Trophoblast cell (in vitro differentiated cells and primary cell): Measurements from ENCODE around the gene IL36G.

ENCODE experiments used
- DNase-seq, 2 donors: peaks; one replicate each; pipeline ENCODE4 v3.0.0-alpha.2; 2016
- H2AFZ ChIP-seq: 2 replicates; pipeline ENCODE4 v1.6.1; 2013; ENCODE audit warnings: low read length, moderate library complexity, mild to moderate bottlenecking; ENCODE audit not compliant: insufficient read depth, poor library complexity
- H2AK5ac ChIP-seq: 2 replicates; pipeline ENCODE4 v1.6.1; 2013; ENCODE audit warnings: mild to moderate bottlenecking, low read length
- H2BK120ac ChIP-seq: 2 replicates; pipeline ENCODE4 v1.6.1; 2013; ENCODE audit warnings: low read length, mild to moderate bottlenecking, moderate library complexity; ENCODE audit not compliant: insufficient read depth, poor library complexity
- H2BK12ac ChIP-seq: 2 replicates; pipeline ENCODE4 v1.6.1; 2013; ENCODE audit warnings: mild to moderate bottlenecking, low read length, moderate library complexity
- H2BK5ac ChIP-seq: 2 replicates; pipeline ENCODE4 v1.6.1; 2013; ENCODE audit warnings: low read length, low read depth, moderate library complexity, mild to moderate bottlenecking; ENCODE audit not compliant: poor library complexity
- H3K14ac ChIP-seq: 2 replicates; pipeline ENCODE4 v1.6.1; 2013; ENCODE audit warnings: mild to moderate bottlenecking, low read length
- H3K18ac ChIP-seq: 2 replicates; pipeline ENCODE4 v1.6.1; 2013; ENCODE audit warnings: mild to moderate bottlenecking, low read length
- H3K23ac ChIP-seq: 2 replicates; pipeline ENCODE4 v1.6.1; 2013; ENCODE audit warnings: low read length
- H3K27ac ChIP-seq: 2 replicates; pipeline ENCODE4 v1.5.1; 2013; ENCODE audit warnings: low read depth, mild to moderate bottlenecking, inconsistent platforms, low read length, moderate library complexity
- H3K27me3 ChIP-seq: 2 replicates; pipeline ENCODE4 v1.6.1; 2013; ENCODE audit warnings: inconsistent platforms, mild to moderate bottlenecking, low read length, moderate library complexity; ENCODE audit not compliant: insufficient read depth
- H3K36me3 ChIP-seq, 2 experiments: 1 replicate in 1 of 2; 2 replicates in 1 of 2; pipeline ENCODE4 v1.6.1; 2013; ENCODE audit warnings: low read length in 2 of 2, mild to moderate bottlenecking in 2 of 2, moderate library complexity in 1 of 2; ENCODE audit not compliant: insufficient read depth in 2 of 2, control insufficient read depth in 1 of 2
- H3K4ac ChIP-seq: 2 replicates; pipeline ENCODE4 v1.6.1; 2013; ENCODE audit warnings: low read depth, mild to moderate bottlenecking, low read length, moderate library complexity
- H3K4me1 ChIP-seq, 2 experiments: 1 replicate in 1 of 2; 2 replicates in 1 of 2; pipeline ENCODE4 v1.6.1; 2013; ENCODE audit warnings: low read length in 2 of 2, mild to moderate bottlenecking in 2 of 2, moderate library complexity in 1 of 2; ENCODE audit not compliant: insufficient read depth in 2 of 2, control insufficient read depth in 1 of 2
- H3K4me2 ChIP-seq: 2 replicates; pipeline ENCODE4 v1.6.1; 2013; ENCODE audit warnings: inconsistent platforms, mild to moderate bottlenecking, low read length, moderate library complexity
- H3K4me3 ChIP-seq: 2 replicates; pipeline ENCODE4 v1.5.1; 2013; ENCODE audit warnings: mild to moderate bottlenecking, low read depth, low read length, inconsistent platforms
- H3K79me1 ChIP-seq: one replicate; pipeline ENCODE4 v1.6.1; 2013; ENCODE audit warnings: low read length
- H3K79me2 ChIP-seq: 2 replicates; pipeline ENCODE4 v1.6.1; 2013; ENCODE audit warnings: low read length, mild to moderate bottlenecking; ENCODE audit not compliant: control insufficient read depth, insufficient read depth, poor library complexity
- H3K9ac ChIP-seq: 2 replicates; pipeline ENCODE4 v1.6.1; 2013; ENCODE audit warnings: mild to moderate bottlenecking, low read length
- H3K9me3 ChIP-seq: 2 replicates; pipeline ENCODE4 v1.6.1; 2013; ENCODE audit warnings: low read depth, mild to moderate bottlenecking, control low read depth, inconsistent platforms, low read length; ENCODE audit not compliant: insufficient read depth
- H4K12ac ChIP-seq: 2 replicates; pipeline ENCODE4 v1.6.1; 2013; ENCODE audit warnings: low read depth, mild to moderate bottlenecking, low read length, moderate library complexity
- H4K8ac ChIP-seq: 2 replicates; pipeline ENCODE4 v1.6.1; 2013; ENCODE audit warnings: low read depth, mild to moderate bottlenecking, low read length, moderate library complexity
- H4K91ac ChIP-seq: one replicate; pipeline ENCODE4 v1.6.1; 2013; ENCODE audit warnings: low read depth, mild to moderate bottlenecking, low read length, moderate library complexity
- WGBS: extraction: QIAGEN DNeasy Blood & Tissue Kit; methylation state at CpG from one replicate; pipeline ENCODE4 v1.1.7; 2013; ENCODE audit warnings: missing lambda C conversion rate; ENCODE audit not compliant: insufficient read length, insufficient coverage; ENCODE audit errors: extremely low coverage; 5-methylcytosine and 5-hydroxymethylcytosine counted together

IL36G gene

GRCh38 chr2:112949456-112949855 lies 28.4 kb upstream of the IL36G start:
- H2AFZ ChIP-seq, result no peak overlapping the region
- H2BK12ac ChIP-seq, result no peak overlapping the region
- H2BK120ac ChIP-seq, result no peak overlapping the region
- H4K8ac ChIP-seq, result no peak overlapping the region
- H3K23ac ChIP-seq, result no peak overlapping the region
- H2BK5ac ChIP-seq, result no peak overlapping the region
- peaks cover 2% of the 10 kb centered on the region for H3K27me3 ChIP-seq
- H2AK5ac ChIP-seq, result no peak overlapping the region
- no peaks in the 10 kb centered on the region for H3K79me1 ChIP-seq
- H3K4ac ChIP-seq, result no peak overlapping the region
- H3K4me2 ChIP-seq, result no peak overlapping the region
- no peak overlapping the region for H3K4me3 ChIP-seq
- no peak overlapping the region for H3K27ac ChIP-seq
- H3K18ac ChIP-seq, result no peak overlapping the region
- peaks cover 4% of the 10 kb centered on the region for H3K9me3 ChIP-seq
- H3K9ac ChIP-seq, result no peak overlapping the region
- peaks cover 7% of the 10 kb centered on the region in 2 experiments for H3K4me1 ChIP-seq
- no peak overlapping the region for H4K91ac ChIP-seq
- DNase-seq, result no peak
- no peak overlapping the region for H3K14ac ChIP-seq
- no peaks in the 10 kb centered on the region for H3K36me3 ChIP-seq
- no peaks in the 10 kb centered on the region for H3K79me2 ChIP-seq
- H4K12ac ChIP-seq, result no peak overlapping the region
- no CpG with 5 or more reads among the region's 8 CpGs for WGBS

GRCh38 chr2:112954364-112954763 lies 23.4 kb upstream of the IL36G start:
- no peak overlapping the region for H2BK120ac ChIP-seq
- H3K79me2 ChIP-seq, result no peaks in the 10 kb centered on the region
- H3K4me1 ChIP-seq, result no peaks in the 10 kb centered on the region
- H3K9me3 ChIP-seq, result no peaks in the 10 kb centered on the region
- H4K8ac ChIP-seq, result no peak overlapping the region
- no peak overlapping the region for H4K91ac ChIP-seq
- no peak overlapping the region for H2AFZ ChIP-seq
- no peak overlapping the region for H4K12ac ChIP-seq
- peak in 1 of 2 donors; percentile 44 for DNase-seq
- no peak overlapping the region for H2BK12ac ChIP-seq
- no peak overlapping the region for H2BK5ac ChIP-seq
- no peak overlapping the region for H3K18ac ChIP-seq
- no peak overlapping the region for H3K9ac ChIP-seq
- no peaks in the 10 kb centered on the region for H3K79me1 ChIP-seq
- no peak overlapping the region for H3K4me2 ChIP-seq
- no peaks in the 10 kb centered on the region for H3K36me3 ChIP-seq
- H3K27ac ChIP-seq, result no peak overlapping the region
- no peak overlapping the region for H2AK5ac ChIP-seq
- no CpG with 5 or more reads among the region's 7 CpGs for WGBS
- no peak overlapping the region for H3K14ac ChIP-seq
- no peak overlapping the region for H3K4me3 ChIP-seq
- no peak overlapping the region for H3K23ac ChIP-seq
- H3K4ac ChIP-seq, result no peak overlapping the region
- no peaks in the 10 kb centered on the region for H3K27me3 ChIP-seq

GRCh38 chr2:112957511-112957910 lies 20.3 kb upstream of the IL36G start:
- Histone ChIP-seq H2AK5ac (no peak overlapping the region), H3K9me3 (peaks cover 1% of the 10 kb centered on the region), H4K8ac (no peak overlapping the region), H3K79me2 (no peaks in the 10 kb centered on the region), H2BK120ac (no peak overlapping the region), H3K14ac (no peak overlapping the region), H3K4me2 (no peak overlapping the region), H3K4ac (no peak overlapping the region), H3K27ac (no peak overlapping the region), H3K79me1 (no peaks in the 10 kb centered on the region), H2BK12ac (no peak overlapping the region), H2BK5ac (no peak overlapping the region), H4K91ac (no peak overlapping the region), H3K4me3 (no peak overlapping the region), H3K23ac (no peak overlapping the region), H3K36me3 (no peaks in the 10 kb centered on the region), H2AFZ (no peak overlapping the region), H3K4me1 (no peaks in the 10 kb centered on the region), H3K9ac (no peak overlapping the region), H4K12ac (no peak overlapping the region), H3K27me3 (no peaks in the 10 kb centered on the region), H3K18ac (no peak overlapping the region)
- WGBS, result no CpG with 5 or more reads among the region's 3 CpGs
- DNase-seq, result no peak

- Histone ChIP-seq H3K79me1 (no peaks in the 10 kb centered on the region), H2AFZ (no peak overlapping the region), H2BK12ac (no peak overlapping the region), H3K79me2 (no peaks in the 10 kb centered on the region), H3K23ac (no peak overlapping the region), H3K4me2 (no peak overlapping the region), H3K36me3 (no peaks in the 10 kb centered on the region), H3K14ac (no peak overlapping the region), H4K91ac (no peak overlapping the region), H3K4me3 (no peak overlapping the region), H3K27me3 (no peaks in the 10 kb centered on the region), H3K18ac (no peak overlapping the region), H3K4ac (no peak overlapping the region), H4K12ac (no peak overlapping the region), H2BK120ac (no peak overlapping the region), H4K8ac (no peak overlapping the region), H3K27ac (no peak overlapping the region), H3K4me1 (no peaks in the 10 kb centered on the region), H2AK5ac (no peak overlapping the region), H2BK5ac (no peak overlapping the region), H3K9me3 (peaks cover 1% of the 10 kb centered on the region), H3K9ac (no peak overlapping the region)
- peak in 1 of 2 donors; percentile 71 for DNase-seq
- no CpG with 5 or more reads among the region's 9 CpGs for WGBS
These were observed 19.2 kb upstream of the IL36G start for GRCh38 chr2:112958428-112959108.
